Amniotic stem cell (primary cell): Measurements from ENCODE around the gene KIAA1614.

Experiments
- DNase-seq: peaks from one replicate; lab custom pipeline; 2025; lab: John Stamatoyannopoulos, UW

KIAA1614 gene

DNA sequence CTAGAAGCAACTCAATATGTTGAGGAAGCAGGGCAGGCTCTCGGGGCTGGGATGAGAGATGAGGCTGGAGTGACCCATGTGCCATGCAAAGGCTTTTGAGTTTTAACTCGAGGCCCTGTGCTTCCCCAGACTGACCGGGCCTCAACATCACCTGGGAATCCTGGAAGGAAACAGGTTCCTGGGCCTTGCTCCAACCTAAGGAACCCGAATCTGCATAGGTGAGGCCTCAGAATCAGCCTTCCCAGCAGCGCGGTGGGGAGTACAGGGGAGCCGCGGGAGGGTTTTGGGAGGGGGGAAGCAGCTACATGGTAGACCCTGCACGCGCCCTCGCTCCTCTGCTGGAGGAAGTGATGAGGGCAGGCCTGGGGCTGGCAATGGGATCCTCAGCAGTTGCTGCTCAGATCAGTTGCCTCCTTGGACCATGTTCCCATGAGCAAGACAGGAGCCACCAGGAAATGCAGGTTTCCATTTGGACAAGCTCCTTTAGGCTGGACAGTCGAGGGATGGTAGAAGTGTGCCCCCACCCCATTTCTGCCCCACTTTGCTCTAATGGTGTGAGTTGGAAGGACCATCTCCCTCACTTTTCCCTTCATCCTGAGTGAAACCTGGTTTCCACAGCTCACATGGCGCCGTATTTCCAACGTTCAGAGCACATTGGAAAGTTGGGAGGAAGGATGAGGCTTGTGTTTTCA lies 4.5 kb upstream of the KIAA1614 start:
- no peak for DNase-seq

DNA sequence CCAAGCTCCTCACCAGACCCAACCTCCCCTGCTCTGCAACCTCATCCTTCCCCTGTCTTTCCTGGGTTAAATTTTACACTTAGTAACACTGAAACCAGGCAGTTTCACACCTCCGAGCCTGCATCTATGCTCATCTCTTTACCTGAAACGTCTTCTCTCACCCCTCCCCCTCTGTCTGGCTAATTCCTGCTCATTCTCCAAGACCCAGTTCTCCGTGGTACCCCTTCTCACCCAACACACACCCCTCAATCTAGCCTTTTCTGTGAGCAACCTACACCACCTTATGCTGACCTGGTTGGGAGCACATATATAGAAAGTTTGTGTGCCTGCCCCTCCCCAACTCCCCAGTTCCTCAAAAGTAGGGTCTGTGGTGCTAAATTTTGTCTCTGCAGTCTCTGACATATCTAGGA lies 3.7 kb upstream of the KIAA1614 start:
- no peak for DNase-seq

DNA sequence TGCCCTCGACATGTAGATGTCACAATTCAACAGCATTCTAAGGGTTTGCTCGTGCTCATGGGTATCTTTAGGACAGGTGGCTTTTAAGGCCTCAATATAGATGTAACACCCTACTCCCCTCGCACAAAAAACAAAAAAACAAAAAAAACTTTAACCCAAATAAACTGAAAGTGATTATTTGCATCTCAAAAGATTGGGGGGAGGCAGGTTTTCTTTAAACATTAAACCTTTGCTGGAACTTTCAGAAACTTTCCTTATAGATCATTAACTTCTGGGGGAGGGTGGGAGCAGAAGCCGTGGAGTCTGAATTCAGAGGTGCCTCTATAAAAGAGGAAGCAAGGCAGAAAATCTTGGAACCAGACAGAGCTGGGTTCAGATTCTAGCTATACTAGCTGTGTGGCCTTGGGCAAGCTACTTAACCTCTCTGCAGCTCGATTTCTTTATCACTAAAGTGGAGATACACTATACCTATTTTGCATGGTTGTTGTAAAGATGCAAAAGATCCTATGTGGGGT lies 3.2 kb upstream of the KIAA1614 start:
- DNase-seq: no peak

DNA sequence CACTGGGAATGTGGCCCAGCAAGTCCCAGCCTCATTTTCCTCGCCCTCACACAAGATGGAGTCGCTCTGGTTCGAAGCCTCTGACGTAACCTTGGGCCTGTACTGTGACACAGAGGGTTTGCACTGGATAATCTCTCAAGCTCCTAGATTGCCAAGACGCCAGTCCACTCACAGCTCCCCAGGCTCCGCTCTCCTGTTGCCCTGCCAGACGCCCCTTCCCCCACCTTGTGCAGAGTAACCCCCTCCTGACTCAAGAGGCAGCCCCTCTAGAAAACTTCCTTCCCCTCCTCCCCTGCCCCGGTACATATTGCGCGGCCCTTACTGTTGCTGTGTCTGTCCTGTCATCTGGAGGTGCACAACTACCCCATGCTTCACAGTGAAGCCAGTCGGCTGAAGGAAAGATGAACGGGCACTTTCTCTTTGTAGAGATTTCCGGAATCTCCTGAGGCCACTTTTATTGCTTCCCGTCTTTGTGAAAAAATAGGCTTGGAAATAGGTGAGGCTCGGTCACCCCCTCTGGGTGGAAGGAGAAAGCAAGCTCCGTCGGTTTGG lies 981 bp upstream of the KIAA1614 start:
- DNase-seq: no peak

DNA sequence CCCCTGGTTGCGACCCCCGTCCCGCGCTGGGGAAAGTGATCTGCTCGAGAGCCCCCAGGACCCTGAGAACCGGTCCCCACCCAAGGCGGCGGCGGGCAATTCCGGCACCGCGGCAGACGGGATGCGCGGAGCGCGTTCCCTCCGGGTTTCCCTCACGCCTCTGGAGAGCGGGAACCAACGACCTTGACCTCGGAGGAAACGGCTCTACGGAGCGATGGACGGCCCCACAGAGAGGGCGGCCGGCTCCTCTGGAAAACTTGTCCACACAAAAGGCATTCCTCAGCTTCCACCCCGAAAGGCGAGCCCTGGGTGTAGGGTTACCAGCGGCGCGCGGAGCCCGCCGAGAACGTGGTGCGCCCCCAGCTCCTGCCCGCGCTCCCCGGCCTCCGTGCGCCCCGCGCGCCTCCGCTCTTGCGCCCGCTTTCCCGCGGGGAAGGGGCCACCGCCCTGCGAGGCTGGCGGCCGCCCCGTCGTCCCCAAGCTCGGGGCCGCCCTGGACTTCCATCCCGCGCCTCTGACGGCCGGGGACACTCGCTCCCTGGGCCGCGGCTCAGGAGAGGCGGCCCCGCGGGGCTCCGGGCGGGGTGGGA lies 391 bp upstream of the KIAA1614 start:
- no peak for DNase-seq

DNA sequence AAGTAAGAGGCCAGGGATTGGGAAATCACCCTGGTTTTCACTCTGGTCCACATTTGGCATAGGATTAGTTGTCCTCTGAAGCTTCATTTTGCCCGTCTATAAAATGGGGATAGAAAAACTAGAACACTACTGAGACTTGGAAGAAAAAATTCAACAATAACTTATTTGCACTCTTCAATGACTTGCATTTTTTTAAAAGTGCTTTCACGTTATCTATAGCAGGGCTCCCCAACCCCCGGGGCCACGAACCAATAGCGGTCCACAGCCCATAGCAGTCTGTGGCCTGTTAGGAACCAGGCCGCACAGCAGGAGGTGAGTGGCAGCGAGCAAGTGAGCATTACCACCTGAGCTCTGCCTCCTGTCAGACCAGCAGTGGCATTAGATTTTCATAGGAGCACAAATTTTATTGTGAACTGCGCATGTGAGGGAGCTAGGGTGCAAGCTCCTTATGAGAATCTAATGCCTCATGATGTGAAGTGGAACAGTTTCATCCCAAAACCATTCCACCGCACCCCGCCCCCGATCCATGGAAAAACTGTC lies 2.8 kb downstream of the KIAA1614 start:
- DNase-seq: no peak

DNA sequence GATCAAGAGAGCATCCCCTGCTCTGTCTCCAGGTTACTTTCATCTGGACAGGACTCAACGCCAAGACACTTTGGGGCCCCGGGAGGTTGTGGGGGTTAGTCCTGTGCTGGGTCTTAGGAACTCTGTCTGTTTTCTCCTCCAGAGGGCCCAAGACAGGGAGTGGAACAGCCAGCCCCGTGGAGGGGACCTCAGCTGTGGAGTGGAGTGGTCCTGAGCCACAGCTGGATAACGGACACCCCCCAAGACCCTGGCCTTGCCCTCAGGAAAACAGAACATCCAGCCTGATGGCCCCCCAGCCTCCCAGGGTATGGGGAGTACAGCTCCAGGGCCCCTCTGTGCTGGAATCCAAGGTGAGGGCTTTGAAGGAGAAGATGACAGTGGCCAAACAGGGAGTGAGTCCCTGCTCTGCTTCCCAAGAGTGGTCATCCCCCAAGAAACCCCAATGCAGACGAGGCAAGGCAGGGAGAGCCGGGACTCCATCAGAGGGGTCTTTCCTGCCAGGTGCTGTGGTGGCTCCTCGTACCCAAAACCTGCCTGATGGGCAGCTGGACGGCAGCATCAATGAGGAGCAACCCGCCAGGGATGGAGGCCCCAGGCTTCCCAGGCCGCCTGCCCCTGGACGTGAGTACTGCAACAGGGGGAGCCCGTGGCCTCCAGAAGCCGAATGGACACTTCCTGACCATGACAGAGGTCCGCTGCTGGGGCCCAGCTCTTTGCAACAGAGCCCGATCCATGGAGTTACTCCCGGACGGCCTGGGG lies 3.5 kb downstream of the KIAA1614 start:
- DNase-seq: no peak

DNA sequence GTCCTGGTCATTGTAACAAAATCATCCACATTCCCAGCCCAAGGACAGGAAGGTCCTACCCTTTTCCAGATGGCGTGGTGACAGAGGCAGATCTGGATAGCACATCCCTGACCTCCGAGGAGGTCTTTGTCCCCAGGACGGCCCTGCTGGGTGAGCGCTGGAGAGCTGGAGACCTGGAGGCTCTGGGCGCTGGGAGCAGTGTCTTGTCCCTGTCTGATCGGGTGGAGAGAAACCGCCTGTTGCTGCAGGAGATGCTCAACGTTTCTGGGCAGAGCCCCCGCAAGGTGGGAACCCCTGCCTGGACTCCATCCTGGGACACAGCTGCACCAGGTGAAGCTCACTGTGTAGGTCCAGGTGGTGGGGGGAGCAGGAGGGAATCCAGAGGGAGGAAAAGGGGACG lies 4.1 kb downstream of the KIAA1614 start:
- no peak for DNase-seq

DNA sequence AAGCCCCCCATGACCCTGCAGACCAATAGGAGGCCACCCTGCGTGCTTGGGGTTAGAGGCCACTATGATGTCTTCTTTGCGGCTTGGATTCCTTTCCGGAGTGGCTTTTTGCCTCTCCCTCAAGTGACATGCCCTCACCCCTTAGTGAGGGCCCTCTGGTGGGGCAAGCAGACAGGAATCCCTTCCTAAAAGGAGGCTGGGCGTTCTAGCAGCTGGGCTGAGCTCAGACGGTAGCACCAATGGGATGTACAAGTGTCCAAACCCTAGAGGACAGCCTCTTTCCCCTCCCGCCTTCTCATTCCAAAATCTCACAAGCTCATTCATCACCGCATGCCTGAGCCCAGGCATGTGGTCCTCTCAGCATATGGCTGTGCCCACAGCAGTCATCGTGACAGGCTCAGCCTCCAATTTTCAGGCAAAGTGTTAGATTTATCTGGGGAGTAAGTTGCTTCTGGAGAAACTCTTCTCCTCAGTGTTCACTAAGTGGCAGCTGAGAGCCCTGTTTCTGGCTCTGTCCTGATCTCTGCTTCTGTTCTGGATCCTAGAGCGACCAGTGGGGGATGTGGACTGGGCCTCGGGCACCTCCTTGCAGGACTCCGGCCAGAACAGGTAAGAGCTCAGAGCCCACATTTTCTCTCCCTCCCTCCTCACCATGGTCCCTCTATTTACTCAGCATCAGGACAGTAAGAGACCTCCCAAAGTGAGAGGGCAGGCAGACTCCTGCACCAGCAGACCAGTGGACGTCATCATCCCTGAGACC lies 4.8 kb downstream of the KIAA1614 start:
- DNase-seq: no peak

DNA sequence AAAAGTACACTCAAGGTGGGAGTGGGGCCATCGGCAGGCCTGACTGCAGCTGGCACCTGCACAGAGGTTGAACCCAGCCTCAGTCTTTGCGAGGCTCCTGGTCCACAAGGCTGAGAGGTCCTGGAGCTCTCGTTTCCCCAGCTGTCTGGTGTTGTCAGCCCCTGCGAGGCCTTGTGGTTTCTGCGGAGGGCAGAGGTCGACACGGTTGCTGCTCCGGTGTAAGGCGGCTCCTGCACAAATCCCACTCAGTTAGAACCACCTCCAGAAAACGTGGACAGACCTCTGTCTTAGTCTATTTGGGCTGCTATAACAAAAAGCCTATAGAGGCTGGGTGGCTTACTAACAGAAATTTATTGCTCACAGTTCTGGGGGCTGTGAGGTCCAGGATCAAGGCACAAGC lies 5.8 kb downstream of the KIAA1614 start:
- no peak for DNase-seq

DNA sequence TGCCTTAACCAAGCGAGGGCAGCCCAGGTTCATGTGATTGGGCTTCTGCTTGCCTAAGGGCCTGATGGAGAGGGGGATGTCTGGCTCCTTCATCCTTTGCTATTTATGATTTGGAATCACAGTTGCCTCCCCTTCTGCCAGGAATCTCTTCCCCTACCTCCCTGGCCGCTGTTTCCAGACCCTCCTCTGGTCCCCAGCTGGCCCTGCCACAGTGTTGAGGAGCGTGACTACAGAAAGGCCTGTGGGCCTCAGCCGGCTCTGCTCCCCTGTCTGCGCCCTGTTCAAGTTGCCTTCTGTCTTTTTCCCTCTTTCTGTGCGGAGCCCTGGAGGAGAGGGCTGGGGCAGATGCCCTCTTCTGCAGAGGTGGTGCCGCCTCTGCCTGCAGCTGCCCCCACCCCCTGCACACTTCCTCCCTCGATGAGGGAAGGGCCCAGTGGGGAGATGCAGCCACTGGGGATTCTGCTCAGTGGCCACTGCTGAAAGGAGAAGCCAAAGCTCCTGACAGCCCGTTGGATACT lies 6.5 kb downstream of the KIAA1614 start:
- no peak for DNase-seq

DNA sequence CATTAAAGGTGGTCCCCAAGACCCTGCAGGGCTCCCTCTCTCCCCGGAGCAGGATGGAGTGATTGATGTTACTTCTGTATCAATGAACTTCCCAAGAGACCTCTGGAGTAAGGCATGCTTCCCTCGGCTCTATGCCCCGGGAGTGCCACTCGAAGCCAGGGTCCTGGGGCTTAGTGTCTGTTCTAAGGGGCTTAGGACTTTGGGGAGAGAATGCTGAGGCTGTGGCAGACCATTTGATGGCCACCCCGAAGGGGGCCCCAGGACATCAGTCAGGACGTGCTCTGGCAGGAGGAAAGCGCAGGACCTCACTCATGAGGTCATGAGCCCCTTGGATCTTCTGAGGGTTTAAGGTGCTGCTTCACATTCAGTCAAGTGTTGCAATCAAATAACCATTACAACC lies 7.5 kb downstream of the KIAA1614 start:
- no peak for DNase-seq

DNA sequence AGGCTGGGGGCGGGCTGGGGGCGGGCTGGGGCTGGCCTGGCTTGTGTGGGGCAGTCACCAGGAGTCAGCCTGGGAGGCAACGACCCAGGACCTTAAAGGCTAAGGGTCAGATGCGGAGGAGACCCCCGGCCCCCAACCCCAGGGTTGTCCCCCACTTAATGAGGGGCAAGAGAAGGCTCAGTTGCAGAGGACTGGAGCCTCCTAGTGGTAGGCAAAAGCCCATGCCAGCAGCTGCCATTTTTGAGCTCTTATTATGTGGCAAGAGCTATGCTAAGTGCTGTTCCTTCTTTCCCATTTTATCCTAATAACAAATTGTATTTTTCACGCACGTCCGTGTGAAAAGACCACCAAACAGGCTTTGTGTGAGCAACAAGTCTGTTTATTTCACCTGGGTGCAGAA lies 8.0 kb downstream of the KIAA1614 start:
- DNase-seq: no peak

DNA sequence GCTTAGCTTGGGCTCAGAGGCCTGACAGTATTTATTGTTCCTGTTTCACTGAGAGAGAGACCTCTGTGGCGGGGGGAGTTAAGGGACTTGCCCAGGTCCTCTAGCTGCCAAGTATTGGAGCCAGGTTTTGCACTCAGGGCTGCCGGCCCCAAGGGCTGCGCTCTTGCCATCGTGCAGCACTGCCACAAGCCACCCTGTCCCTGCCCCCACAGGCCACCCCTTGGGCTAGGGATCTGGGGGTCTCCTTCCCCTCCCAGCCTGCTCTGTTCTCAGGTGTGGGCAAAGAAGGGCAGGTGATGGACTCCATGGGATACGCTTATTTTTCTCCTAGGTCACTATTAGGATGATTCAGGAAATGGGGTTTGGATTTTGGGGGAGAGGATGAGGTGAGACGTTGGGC lies 8.7 kb downstream of the KIAA1614 start:
- no peak for DNase-seq

DNA sequence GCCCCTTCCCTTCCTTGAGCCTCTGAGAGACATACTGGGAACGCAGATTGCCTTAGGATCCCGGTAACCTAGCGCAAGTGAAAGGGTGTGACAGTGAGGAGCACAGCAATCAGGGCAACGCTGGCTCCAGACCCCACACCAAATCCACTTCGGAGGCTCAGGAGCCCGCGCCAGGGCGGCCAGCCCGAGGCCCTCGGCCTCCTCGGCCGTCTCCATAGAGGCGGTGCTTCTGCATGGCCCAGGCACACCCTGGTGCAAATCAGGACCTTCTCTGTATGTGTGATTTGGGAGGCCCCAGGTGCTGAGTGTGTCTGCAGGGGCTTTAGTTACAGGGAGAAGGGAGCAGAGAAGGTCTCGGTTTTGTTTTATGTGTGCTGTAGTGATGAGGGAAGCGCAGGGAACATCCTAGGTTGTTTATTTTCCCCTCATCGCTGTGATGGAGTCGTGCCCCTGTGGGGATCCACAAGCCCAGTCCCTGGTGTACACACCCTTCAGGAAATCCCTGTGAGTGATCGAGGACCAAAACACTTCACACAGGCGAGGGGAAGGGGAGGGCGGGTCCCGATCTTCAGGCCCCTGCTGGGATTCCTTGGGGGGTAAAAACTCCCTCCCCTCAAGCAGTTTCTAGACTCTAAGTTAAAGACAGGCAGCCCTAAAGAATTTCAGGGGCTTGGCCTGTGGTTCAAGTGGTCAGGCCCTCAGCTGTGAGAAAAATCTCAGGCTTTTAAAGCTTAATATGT lies 9.4 kb downstream of the KIAA1614 start:
- no peak for DNase-seq

DNA sequence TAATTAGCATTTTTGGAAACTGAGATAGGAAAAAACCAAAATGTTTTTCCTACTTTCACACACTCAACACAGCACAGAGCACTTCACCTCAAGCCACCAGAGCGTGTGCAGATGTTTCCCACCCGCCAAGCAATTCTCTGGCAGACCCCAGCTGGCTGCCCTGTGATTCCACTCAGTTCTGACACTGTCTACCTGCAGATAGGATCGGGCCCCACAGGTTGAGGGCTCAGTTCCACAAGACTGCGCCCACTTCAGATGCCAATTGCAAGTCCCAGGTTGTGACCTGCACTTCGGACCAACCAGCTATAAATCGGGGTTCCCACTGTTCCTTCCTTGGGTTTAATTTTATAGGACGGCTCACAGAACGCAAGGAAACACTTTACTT lies 9.9 kb downstream of the KIAA1614 start:
- DNase-seq: no peak

DNA sequence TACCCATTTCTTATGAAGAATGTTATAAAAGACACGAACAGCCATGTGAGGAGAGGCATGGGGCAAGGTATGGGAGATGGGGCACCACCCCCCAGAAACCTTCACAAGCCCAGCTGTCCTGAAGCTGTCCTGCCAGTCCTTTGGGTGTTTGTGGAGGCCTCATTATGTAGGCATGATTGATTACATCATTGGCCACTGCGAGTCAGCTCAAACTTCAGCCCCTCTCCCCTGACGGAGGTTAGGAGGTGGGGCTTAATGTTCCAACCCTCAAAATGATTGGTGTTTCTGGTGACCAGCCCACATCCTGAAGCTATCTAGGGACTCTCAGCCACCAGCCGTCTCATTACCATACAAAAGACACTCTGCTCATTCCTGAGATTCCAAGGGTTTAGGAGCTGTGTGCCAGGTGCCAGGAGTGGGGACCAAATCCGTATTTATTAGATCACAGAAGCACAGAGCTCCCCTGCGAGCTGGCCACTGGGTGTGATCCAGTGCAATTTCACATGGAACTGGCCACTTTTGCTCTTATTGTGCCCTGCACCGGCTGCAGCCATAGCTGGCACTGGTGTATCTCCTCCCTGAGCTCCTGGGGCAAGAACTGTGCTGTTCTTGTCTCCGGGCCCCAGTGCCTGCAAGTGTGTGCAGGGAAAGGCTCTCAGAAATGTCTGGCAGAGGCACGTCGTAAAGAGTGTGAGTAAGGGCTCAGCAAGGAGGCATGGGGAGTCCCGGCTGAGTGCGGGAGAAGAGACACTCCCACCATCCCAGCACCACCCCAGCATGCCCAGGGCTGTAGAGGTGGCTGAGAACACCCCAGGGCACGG lies 10.5 kb downstream of the KIAA1614 start:
- DNase-seq: no peak

DNA sequence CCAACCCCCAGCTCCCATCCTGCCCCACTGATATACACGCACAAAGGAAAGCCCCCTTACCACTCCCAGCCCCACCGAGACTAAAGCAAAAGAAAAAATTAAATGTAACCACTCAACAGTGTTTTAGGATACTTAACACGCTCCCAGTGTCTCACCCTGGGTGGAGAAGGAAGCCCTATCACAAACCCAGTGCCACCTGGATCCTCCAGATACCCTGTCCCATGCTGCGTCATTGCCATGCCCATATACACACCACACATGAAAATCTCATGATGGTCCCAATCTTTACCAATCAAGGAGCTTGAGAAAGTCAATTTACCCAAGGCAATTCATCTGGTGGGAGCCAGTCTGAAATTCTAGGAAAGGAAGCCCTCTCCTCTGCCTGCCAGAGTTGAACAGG lies 11.2 kb downstream of the KIAA1614 start:
- no peak for DNase-seq

DNA sequence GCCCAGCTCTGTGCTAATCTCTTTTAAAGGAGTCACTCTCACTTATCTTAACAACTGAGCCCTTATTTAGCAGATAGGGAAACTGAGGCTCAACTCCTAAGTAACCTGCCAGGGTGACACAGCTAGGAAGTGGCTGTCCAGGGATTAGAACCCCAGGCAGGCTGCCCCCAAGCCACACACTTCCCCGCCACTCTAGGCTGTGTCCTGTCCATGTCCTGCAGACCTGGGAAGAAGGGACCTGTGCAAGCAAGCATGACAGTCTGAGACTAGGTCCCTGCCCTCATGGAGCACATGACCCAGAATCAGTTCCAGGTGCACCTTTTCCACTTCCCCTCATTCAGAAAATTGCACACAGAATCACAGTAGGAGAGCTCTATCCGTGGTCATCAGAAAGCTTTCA lies 12.2 kb downstream of the KIAA1614 start:
- DNase-seq: no peak

DNA sequence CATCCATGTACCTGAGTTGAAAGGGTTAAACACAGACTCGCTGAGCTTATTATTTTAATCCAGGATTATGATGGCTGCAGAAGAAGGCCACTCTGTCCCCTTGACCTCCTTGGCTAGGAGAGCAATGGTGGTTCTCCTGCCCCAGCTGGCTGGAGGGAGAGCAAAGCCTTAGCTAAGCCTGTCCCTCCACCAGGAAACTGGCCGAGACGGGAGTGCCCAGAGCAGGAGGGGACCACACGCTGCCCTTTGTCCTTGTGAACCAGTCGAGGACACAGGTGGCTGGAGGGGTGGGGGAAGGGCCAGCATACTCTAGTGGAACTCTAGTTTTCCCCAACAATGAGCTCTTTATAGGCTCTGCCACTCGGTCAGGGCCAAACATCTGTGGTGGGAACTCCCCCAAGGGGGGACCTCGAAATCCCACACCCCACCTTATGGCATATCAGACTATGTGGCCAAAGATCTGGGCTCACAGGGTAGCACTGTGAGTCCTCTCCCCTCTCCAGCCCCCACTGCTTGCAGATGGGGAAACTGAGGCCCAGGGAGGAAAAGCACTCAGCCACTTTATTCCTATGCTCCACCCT lies 12.9 kb downstream of the KIAA1614 start:
- DNase-seq: no peak
